GM18511 (cell line): ENCODE data around the gene SLC25A38.
A peak's percentile ranks its signal among the peaks of the same experiment; 100 is the strongest.
"Not testable (repeated sequence)": the region's sequence is repeated elsewhere in the genome, so short reads cannot be mapped to it uniquely, and the experiment has no call there.

ENCODE experiments used
- ATAC-seq: cut with Tn5 transposase; IDR thresholded peaks from one replicate; pipeline ENCODE4 v1.9.1; 2021; ENCODE audit warnings: mild to moderate bottlenecking, moderate library complexity; ENCODE audit not compliant: unreplicated experiment

Gene SLC25A38

DNA sequence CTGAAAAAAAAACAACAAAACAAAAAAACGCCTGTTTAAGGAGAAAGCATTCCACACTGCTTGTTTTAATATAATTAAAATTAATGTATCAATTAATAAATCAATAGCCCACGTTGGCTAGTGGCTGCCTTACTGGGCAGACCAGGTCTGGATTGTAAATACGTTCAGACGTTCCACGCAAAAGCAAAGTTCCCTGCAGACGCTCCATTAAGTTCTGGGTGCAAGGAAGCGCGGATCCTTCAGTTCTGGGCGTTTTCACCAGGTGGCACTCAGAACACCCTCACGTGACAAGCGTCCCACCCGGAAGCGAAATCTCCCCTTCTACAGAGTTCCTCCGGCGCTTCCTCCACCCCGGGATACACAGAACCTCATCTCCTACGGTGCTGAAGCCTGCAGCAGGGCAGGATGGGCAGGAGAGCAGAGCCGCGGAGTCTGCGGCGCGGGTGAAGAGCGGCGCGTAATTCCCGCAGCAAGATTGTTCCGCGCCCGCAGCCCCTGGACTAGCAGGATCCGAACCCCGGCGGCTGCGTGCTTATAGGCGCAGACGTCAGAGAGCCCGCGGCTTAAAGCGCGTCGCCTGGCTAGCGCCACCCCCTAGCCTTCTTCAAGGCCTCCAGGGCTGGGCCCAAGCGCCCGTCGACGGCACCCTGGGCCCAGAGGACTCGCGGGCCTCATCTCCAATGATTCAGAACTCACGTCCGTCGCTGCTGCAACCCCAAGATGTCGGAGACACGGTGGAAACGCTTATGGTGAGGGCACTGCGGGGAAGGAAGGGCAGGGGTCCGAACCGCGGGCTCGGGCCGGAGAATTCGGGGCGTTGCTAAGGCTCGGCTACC is at the start of gene SLC25A38:
TSS of gene SLC25A38 (plus strand) at position 326 of the 836 bp plus-strand sequence. CDS start at position 681, 355 bp downstream.
- peak; percentile 83 for ATAC-seq

DNA sequence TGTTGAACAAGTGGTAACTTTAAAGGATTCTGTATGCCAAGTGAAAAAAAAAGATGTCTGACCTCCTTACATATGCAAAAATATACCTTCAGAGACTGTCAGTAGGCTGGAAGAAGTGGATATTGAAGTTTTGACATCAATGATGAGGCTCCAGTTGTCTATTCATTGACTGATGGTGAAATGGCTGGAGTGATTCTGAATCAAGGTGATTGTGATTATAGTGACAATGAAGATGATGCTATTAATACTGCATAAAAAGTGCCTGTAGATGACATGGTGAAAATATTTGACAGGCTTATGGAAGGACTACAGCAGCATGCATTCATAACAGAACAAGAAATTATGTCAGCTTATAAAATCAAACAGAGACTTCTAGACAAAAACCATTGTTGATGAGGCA is 49.6 kb upstream of the SLC25A38 start:
- no peak for ATAC-seq

DNA sequence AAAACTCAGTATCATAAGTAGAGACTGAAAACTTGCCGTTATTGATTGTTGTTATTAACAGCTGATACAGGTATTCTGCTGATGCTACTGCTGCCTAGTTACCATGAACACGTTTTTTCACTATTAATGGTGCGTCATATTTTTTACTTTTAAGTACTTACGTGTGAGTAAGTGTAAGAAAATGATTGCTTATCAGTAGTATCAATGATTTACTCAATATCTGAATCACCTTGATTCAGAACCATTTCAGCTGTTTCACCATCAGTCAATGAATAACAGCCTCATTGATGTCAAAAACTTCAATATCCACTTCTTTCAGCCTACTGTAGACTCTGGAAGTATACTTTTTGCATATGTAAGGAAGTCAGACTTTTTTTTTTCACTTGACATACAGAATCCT is 49.0 kb upstream of the SLC25A38 start:
- no peak for ATAC-seq

- ATAC-seq = no peak
Measured at GRCh38 chr3:39338201-39338600, 45.0 kb upstream of the SLC25A38 start.

GRCh38 chr3:39339086-39339485 is 44.1 kb upstream of the SLC25A38 start:
- no peak for ATAC-seq

DNA sequence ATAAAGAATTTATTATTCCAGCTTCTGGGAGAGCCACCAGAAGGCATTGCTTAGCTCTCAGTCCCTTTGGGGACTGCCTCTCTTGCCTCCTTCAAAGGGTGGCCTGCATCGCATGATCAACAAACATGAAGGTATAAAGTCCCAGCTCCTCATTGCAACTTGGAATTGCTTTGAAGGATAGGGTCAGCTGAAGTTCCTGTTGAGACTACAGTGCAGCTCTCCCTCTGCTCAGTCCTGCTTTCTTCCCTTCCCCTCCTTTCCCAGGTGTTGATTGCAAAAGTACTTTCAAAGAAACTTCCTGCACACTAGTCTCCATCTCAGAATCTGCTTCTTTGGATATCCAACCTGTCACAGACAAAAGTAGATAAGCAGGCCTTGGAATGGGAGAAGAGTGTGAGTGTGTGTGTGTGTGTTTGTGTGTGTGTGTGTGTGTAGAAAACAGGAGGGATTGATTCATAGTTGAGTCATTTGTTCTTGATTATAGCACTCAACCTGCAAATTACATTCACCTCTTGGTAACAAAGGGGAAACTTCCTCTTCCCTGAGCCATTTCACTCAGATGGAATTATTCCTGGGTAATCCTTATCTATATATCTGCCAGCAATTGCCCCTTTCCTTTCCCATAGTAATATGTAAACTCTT is 40.0 kb upstream of the SLC25A38 start:
- no peak for ATAC-seq

DNA sequence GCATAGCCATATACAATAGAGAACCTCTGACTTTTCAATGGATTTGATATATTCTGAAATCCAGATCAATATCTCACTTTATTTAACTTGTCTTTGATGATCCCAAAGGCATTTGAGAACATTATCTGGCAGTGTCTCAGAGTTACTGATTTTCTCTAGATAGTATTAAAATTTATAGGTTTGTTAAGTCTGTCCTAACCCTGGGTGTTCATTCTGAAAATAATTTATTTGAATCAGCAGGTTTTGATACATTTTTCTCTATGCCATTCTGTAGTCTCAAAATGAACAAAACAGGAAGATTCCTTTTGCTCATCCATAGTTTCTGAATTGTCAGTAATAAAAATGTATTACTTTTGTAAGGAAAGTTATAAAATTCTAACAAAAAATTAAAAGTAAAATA is 39.4 kb upstream of the SLC25A38 start:
- no peak for ATAC-seq

DNA sequence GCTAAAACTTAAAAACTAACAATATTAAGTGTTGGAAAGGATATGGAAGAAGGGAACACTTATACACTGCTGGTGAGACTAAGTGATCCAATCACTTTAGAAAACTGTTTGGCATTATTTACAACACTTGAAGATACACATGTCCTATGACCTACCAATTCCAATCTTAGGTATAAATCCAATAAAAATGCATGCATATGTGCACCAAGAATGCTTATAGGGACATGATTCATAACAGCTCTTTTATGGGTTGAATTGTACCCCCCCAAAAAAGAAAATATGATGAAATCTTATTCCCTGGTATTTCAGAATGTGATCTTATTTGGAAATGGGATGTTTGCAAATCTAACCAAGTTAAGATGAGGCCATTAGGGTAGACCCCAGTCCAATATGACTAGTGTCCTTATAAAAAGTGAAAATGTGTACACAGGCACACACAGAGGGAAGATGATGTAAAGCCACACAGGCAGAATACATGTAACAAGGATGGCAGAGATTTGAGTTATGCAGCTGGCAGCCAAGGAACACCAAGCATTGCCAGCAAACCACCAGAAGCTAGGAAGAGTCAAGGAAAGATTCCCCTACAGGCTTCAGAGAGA is 38.3 kb upstream of the SLC25A38 start:
- no peak for ATAC-seq

DNA sequence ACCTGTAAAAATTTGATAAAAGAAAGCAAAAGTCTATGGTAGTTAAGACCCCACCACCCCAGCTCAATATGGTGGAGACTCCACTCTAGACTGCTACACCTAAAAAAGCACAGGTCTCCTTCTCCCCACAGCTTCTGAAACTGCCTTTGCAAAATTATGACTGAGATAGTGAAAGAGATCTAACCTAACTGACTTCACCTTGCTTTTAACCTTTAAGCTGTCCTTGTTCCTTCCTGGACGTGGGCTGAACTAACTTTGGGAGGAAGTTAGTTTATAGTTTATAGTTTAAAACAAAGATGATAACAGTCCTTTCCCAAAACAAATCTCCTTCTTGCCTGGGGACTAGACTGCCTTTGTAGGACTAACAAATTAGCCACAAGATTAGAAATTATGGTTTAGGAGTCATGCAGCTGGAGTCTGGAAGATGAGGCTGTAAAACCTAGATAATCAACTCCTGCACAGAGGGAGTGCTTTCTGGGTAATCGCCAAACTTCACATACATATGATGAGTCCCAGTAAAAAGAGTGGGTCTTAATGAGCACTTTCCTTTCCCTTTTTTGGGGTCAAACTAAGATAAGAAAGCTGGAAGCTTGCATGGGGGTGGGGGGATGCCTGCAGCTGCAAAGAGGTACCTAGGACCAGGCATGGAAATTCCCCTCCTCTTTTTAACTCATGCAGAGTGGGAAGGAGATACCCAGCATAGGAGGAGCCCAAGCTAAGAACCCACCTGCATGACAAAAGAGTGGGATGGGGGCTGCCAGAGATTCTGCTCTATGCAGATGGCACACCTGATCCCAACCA is 36.2 kb upstream of the SLC25A38 start:
- peak; percentile 86 for ATAC-seq

DNA sequence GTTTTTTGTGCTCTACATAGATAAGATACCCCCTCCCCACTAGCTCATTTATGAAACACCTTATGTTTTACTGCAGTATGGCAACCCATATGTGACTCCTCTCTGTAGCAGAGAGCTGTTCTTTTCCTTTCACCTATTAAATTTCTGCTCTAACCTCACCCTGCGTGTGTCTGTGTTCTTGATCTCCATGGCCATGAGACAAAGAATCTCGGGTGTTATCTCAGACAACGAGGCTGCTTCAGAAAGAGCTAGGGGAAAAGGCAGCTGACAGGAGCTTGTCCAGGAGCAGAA is 35.6 kb upstream of the SLC25A38 start:
- ATAC-seq = no peak

- no peak for ATAC-seq
Measured at GRCh38 chr3:39349080-39349479, 34.1 kb upstream of the SLC25A38 start.

GRCh38 chr3:39350714-39351113 is 32.5 kb upstream of the SLC25A38 start:
- ATAC-seq = no peak

DNA sequence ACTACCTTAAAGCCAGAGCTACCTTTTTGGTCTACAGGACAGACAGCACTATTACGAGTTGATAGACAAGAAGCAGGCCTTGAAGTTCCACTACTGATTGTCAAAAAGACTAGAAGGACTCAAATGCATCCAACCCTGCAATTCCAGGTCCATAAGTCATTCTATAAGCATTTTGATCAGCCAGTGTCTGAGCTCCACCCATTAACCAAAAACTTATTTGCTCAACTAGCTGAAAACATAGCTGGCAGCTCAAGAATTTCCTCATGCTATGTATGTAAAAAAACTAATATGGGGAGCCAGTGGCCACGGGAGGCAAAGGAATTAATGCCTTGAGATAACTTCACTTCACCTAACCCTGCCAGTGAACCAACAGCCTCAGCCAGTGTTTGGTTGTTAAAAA is 32.0 kb upstream of the SLC25A38 start:
- ATAC-seq = not testable (repeated sequence)

GRCh38 chr3:39353168-39353927 is 29.8 kb upstream of the SLC25A38 start:
- ATAC-seq = not testable (repeated sequence)

- no peak for ATAC-seq
Measured at GRCh38 chr3:39358333-39358732, 24.8 kb upstream of the SLC25A38 start.

- peak; percentile 56 for ATAC-seq
Measured at GRCh38 chr3:39361252-39361927, 21.8 kb upstream of the SLC25A38 start.

- ATAC-seq = no peak
Measured at GRCh38 chr3:39362192-39362591, 21.0 kb upstream of the SLC25A38 start.

- ATAC-seq = no peak
Measured at GRCh38 chr3:39362812-39363211, 20.4 kb upstream of the SLC25A38 start.

DNA sequence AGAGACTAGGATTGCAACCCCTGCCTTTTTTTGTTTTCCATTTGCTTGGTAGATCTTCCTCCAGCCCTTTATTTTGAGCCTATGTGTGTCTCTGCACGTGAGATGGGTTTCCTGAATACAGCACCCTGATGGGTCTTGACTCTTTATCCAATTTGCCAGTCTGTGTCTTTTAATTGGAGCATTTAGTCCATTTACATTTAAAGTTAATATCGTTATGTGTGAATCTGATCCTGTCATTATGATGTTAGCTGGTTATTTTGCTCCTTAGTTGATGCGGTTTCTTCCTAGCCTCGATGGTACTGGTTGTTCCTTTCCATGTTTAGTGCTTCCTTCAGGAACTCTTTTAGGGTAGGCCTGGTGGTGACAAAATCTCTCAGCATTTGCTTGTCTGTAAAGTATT is 12.7 kb upstream of the SLC25A38 start:
- not testable (repeated sequence) for ATAC-seq

DNA sequence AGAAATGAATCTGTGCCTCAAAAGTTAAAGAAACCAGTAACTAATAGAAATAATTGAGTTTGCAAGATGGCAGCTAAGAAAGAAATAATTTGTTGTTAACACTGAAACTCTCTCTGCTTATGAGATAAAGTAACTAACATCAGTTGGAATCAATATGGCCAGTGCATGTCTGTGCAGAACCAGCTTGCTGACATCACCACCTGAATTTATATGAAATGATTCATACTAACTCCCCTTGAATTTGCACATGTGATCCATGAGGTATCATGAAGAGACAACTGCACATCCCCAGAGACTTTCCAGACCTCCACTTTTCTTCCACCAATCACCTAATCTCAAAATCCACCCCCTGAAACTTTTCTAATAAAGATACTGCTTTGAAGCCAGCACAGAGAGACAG is 10.3 kb upstream of the SLC25A38 start:
- ATAC-seq = no peak
